ENCODE results near the gene FAM227B. TPM values are rescaled to one million over a fixed set of nuclear protein-coding genes. Genes with fewer than 3 reads are reported as not detected.

The FAM227B gene
- total RNA-seq, 4 donors from 2014 or later: 13.3 to 16.7 (median 15.2) TPM

DNA sequence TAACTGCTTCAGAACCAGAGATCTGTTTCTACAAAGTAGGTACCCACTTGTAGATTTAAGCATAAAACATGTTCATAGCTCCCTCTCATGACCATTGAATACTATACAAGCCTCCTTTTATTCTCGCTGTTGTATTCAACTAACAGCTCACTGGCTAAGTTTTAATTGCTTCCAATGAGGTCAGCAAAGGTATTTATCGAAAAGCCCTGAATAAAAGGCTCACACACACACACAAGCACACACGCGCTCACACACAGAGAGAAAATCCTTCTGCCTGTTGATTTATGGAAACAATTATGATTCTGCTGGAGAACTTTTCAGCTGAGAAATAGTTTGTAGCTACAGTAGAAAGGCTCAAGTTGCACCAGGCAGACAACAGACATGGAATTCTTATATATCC, 197.6 kb downstream of the FAM227B start, which contains the start of gene FGF7:
Gene FGF7 (plus strand): TSS at position 222 of the 400 bp plus-strand sequence. CDS start 1,056 bp downstream, outside the sequence.
- peak within 1 kb of the TSS; percentile 52 to 61 (median 59) for H3K27ac ChIP-seq
- intact Hi-C loops (cut with DNase I): loop anchor here (10.0 kb wide), 2 partner anchors 188 to 558 kb away; no protein-coding TSS in a partner anchor
- DNase-seq: no peak
- H3K27me3 ChIP-seq: no peaks in the 10 kb centered on the region
- H3K4me1 ChIP-seq: peaks cover 0 to 12% of the 10 kb centered on the region in 2 donors
- TF ChIP-seq POLR2A (IDR thresholded peaks at IDR 0.05) (peak in 1 of 2 donors; percentile 48), CTCF (IDR thresholded peaks at IDR 0.05) (peak in 2 of 6 experiments; percentile 4 to 13)
- H3K9me3 ChIP-seq: no peaks in the 10 kb centered on the region
- H3K36me3 ChIP-seq: no peaks in the 10 kb centered on the region
- H3K4me3 ChIP-seq (replicated peaks in 1 of 3): peak within 1 kb of the TSS in 2 of 3 donors; percentile 8 to 14
- WGBS, 2 donors: 47 to 64% methylated on average over 4 of the region's 4 CpGs

DNA sequence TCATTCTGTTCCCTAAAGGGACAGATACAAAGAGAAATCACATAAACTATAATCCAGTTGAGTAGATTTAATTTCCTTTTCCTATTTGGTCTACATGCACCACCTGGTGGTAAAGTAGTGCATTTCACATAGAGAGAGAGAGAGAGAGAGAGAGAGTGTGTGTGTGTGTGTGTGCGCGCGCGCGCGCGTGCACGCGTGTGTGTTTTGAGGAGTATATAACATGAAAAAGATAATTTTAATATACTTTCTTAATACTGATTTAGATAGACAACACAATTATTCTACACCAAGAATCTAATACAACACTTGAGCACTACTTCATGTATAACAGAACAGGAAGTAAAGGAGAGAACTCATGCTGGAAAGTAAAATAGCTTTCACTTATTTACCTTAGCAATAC, 198.6 kb downstream of the FAM227B start:
- Histone ChIP-seq H3K9me3 (no peaks in the 10 kb centered on the region), H3K4me3 (replicated peaks in 1 of 3) (peak overlapping the region in 1 of 3 donors; percentile 14), H3K36me3 (no peaks in the 10 kb centered on the region), H3K27me3 (no peaks in the 10 kb centered on the region), H3K4me1 (peaks cover 0 to 6% of the 10 kb centered on the region in 2 donors), H3K27ac (peak overlapping the region; percentile 52 to 61 (median 59))
- TF ChIP-seq POLR2A (IDR thresholded peaks at IDR 0.05) (no peak), CTCF (IDR thresholded peaks at IDR 0.05) (peak; percentile 61 to 100 (median 82))
- DNase-seq: peak; percentile 32 to 40
- intact Hi-C loops (cut with DNase I): loop anchor here (10.0 kb wide), 2 partner anchors 187 to 557 kb away; no protein-coding TSS in a partner anchor
- WGBS, 2 donors: 10 to 18% methylated on average over 9 of the region's 9 CpGs

- Histone ChIP-seq H3K9me3 (no peaks in the 10 kb centered on the region), H3K27me3 (no peaks in the 10 kb centered on the region), H3K4me3 (replicated peaks in 1 of 3) (no peak overlapping the region), H3K36me3 (no peaks in the 10 kb centered on the region), H3K27ac (peak overlapping the region in 1 of 3 donors; percentile 51), H3K4me1 (peaks cover 0 to 6% of the 10 kb centered on the region in 2 donors)
- intact Hi-C loops (cut with DNase I): no loop called here
- no peak for TF ChIP-seq POLR2A (IDR thresholded peaks at IDR 0.05)
- no peak for DNase-seq
- WGBS, 2 donors: 63 to 92% methylated on average over 1 of the region's 1 CpG
Measured at GRCh38 chr15:49418811-49419210, 201.8 kb downstream of the FAM227B start.

- no peaks in the 10 kb centered on the region for H3K9me3 ChIP-seq
- H3K4me3 ChIP-seq (replicated peaks in 1 of 3): no peak overlapping the region
- WGBS, 2 donors: 92 to 96% methylated on average over 1 of the region's 1 CpG
- intact Hi-C loops (cut with DNase I): no loop called here
- no peak overlapping the region for H3K27ac ChIP-seq
- no peak for TF ChIP-seq POLR2A (IDR thresholded peaks at IDR 0.05)
- no peak for TF ChIP-seq CTCF (IDR thresholded peaks at IDR 0.05)
- no peaks in the 10 kb centered on the region for H3K4me1 ChIP-seq
- no peak for DNase-seq
- no peaks in the 10 kb centered on the region for H3K36me3 ChIP-seq
- H3K27me3 ChIP-seq: no peaks in the 10 kb centered on the region
Measured at GRCh38 chr15:49415638-49416037, 205.0 kb downstream of the FAM227B start.

DNA sequence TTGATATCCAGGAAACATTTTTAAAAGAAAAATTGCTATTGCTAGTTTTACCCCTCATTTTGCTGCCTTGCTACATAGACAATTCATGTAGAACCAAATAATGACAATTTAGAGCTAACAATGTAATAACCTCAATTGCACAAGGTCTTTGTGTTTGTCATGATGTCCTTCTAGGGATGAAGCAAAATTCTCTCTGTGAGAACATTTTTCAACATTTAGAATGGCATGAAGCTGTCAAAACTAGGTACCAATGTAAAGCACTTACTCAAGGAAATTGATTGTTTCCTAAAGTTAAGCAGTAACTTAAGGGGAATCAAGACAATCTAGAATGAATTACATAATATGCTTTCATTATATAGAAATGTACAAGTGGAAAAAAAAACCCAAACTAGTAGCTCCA, 205.5 kb downstream of the FAM227B start:
- no peaks in the 10 kb centered on the region for H3K36me3 ChIP-seq
- H3K27ac ChIP-seq: no peak overlapping the region
- H3K4me3 ChIP-seq (replicated peaks in 1 of 3): no peak overlapping the region
- H3K9me3 ChIP-seq: no peaks in the 10 kb centered on the region
- intact Hi-C loops (cut with DNase I): no loop called here
- DNase-seq: no peak
- no peaks in the 10 kb centered on the region for H3K4me1 ChIP-seq
- no peak for TF ChIP-seq CTCF (IDR thresholded peaks at IDR 0.05)
- TF ChIP-seq POLR2A (IDR thresholded peaks at IDR 0.05): no peak
- no peaks in the 10 kb centered on the region for H3K27me3 ChIP-seq

All from thyroid gland (tissue), 4 donors.